Measurements from ENCODE around the gene SPTBN1.

- TF ChIP-seq SP1 (IDR thresholded peaks at IDR 0.05) (no peak), HDGF (IDR thresholded peaks at IDR 0.05; ENCODE audit: borderline replicate concordance) (no peak), LEF1 (IDR thresholded peaks at IDR 0.05; ENCODE audit: borderline replicate concordance) (no peak), ELF4 (IDR thresholded peaks at IDR 0.05) (no peak), ARNT (IDR thresholded peaks at IDR 0.05) (no peak), BHLHE40 (IDR thresholded peaks at IDR 0.05; ENCODE audit: borderline replicate concordance) (no peak), TARDBP (IDR thresholded peaks at IDR 0.05) (no peak), L3MBTL2 (conservative IDR thresholded peaks at IDR 0.05) (no peak)
Observed at GRCh38 chr2:54561010-54561409, 104.9 kb downstream of the SPTBN1 start.

Data from HEK293T (cell line).